Mucosa of descending colon (tissue), 3 donors: ENCODE data around the gene CELSR2. TPM values are rescaled to one million over a fixed set of nuclear protein-coding genes. Genes with fewer than 3 reads are reported as not detected.

ENCODE experiments used
- ATAC-seq: fragments of 200-7000 bp; cut with Tn5 transposase; one replicate; pipeline ENCODE4 v1.9.1; 2020; ENCODE audit warnings: mild to moderate bottlenecking, moderate library complexity
- DNase-seq, 3 donors: peaks; one replicate each; pipeline ENCODE4 v3.0.0-alpha.2; 2020
- H3K36me3 ChIP-seq: fragments of 200-600 bp; one replicate; pipeline ENCODE4 v1.8.0; 2021; ENCODE audit warnings: low read depth, mild to moderate bottlenecking
- H3K4me1 ChIP-seq: fragments of 200-600 bp; one replicate; pipeline ENCODE4 v1.8.0; 2021; ENCODE audit warnings: low read depth, mild to moderate bottlenecking
- H3K4me3 ChIP-seq: fragments of 200-600 bp; one replicate; pipeline ENCODE4 v1.8.0; 2021; ENCODE audit warnings: mild to moderate bottlenecking
- H3K9me3 ChIP-seq: fragments of 200-600 bp; one replicate; pipeline ENCODE4 v1.8.0; 2021; ENCODE audit warnings: mild to moderate bottlenecking
- CTCF ChIP-seq: fragments of 200-600 bp; IDR thresholded peaks from one replicate; pipeline ENCODE4 v1.8.0; 2022; ENCODE audit warnings: antibody characterized with exemption, mild to moderate bottlenecking
- intact Hi-C, 2 donors: fragments of 100-400 bp; cut with DNase I in 1 of 2; cut with micrococcal nuclease in 1 of 2; formaldehyde crosslinking; loops; one replicate each; pipeline versions ENCODE4 v1.11.0 to v1.11.1; 2022; cut with DNase I, micrococcal nuclease
- total RNA-seq, 3 donors: library from RNA; stranded (reverse); fragmentation: NEBNext Ultra II Directional in 2 of 3; extraction: Animal tissue kit (Norgen Biotek cat#: 25700) in 2 of 3; gene quantifications; one replicate each; pipeline versions ENCODE4 v1.2.1 to v1.2.4, GENCODE V29; 2021 to 2023
- donor health status: DM: no; HTN: no; CAD: no; lungs with moderate emphysema.
- donor health status: DM: no; HTN: no; CAD: no.
- donor health status: DM: no; HTN: yes; CAD: no.

The CELSR2 gene
- total RNA-seq, 3 donors from 2014 or later = 2.8 to 14.7 (median 3.2) TPM

DNA sequence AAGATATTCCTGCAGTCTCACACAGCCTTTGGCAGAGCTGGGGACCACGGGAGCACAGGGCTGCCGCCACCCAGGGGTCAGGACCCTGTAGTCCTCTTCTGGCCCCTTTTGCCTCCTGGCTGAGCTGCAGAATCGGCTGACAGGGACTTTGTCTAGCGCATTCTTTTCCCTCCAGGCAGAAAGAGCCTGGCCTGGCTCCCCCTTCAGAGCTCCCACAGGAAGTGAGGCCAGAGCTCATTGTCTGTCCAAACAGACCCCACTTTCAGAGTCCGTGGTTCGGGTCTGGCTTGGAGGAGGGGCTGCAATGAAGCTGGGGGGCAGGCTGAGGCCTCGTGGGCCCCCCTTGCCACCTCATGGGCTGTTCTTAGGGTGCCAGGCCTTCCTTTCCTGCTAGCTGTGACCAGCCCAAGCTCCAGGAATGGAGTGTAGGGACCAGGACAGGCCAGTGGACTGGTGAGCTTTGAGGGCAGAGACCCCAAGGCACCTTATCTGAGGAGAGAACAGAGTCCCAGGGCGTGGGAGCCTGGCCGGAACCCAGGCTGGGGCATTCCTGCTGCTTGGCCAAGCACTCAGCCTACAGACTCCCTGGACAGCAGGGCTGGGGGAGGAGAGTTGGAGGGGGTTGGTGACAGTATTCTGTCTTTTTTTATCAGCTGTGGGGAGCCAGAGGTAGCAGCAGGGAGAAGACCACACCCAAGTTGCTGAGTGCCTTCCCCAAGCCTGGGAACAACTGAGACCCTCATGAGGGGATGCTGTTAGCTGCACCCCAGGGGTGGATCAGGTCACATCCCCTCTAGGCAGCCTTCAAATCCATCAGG lies 4.7 kb downstream of the CELSR2 start:
- peak in 1 of 3 donors; percentile 38 for DNase-seq

DNA sequence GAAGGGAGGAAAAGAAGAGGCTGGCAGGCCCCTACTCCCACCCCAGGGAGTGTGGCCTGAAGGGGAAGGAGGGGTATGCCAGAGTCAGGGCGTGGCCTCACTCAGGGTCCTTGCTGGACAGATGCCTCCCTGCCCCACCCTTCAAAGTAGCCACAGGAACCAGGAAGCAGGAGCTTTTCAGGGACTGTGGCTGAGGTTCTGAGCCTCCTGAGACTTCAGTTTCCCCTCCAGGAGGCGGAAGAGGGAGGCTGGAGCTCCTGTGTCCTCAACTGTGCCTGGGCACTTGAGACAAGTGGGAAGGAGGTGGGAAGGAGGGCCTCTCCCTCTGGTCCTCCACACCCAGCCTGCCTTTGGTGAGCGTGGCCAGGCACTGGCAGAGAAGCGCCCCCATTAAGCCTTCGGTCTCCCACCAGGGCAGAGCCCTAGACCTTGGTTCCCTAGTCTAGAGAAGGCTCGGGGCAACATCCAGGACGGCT lies 5.3 kb downstream of the CELSR2 start:
- DNase-seq (no peak), ATAC-seq (peak; percentile 30)
- intact Hi-C loops = no loop called here
- no peak overlapping the region for H3K4me3 ChIP-seq
- H3K9me3 ChIP-seq = no peaks in the 10 kb centered on the region
- TF ChIP-seq CTCF = no peak
- H3K4me1 ChIP-seq = no peaks in the 10 kb centered on the region
- H3K36me3 ChIP-seq = no peaks in the 10 kb centered on the region

More for the DNA sequence above, 4.7 kb downstream of the CELSR2 start:
- Histone ChIP-seq H3K4me3 (no peak overlapping the region), H3K36me3 (no peaks in the 10 kb centered on the region), H3K9me3 (no peaks in the 10 kb centered on the region), H3K4me1 (no peaks in the 10 kb centered on the region)
- intact Hi-C loops = no loop called here
- TF ChIP-seq CTCF = no peak
- ATAC-seq = no peak

GRCh38 chr1:109255097-109255651 lies 5.8 kb downstream of the CELSR2 start:
- no peak for ATAC-seq
- intact Hi-C loops = no loop called here

GRCh38 chr1:109255678-109256077 lies 6.3 kb downstream of the CELSR2 start:
- Histone ChIP-seq H3K36me3 (no peaks in the 10 kb centered on the region), H3K4me1 (no peaks in the 10 kb centered on the region), H3K9me3 (no peaks in the 10 kb centered on the region), H3K4me3 (no peak overlapping the region)
- TF ChIP-seq CTCF = no peak
- ATAC-seq = no peak
- no peak for DNase-seq
- intact Hi-C loops = no loop called here

More at GRCh38 chr1:109255097-109255651, 5.8 kb downstream of the CELSR2 start:
- Histone ChIP-seq H3K4me3 (no peak overlapping the region), H3K4me1 (no peaks in the 10 kb centered on the region), H3K9me3 (no peaks in the 10 kb centered on the region), H3K36me3 (no peaks in the 10 kb centered on the region)
- TF ChIP-seq CTCF = no peak
- peak in 1 of 3 donors; percentile 42 for DNase-seq

DNA sequence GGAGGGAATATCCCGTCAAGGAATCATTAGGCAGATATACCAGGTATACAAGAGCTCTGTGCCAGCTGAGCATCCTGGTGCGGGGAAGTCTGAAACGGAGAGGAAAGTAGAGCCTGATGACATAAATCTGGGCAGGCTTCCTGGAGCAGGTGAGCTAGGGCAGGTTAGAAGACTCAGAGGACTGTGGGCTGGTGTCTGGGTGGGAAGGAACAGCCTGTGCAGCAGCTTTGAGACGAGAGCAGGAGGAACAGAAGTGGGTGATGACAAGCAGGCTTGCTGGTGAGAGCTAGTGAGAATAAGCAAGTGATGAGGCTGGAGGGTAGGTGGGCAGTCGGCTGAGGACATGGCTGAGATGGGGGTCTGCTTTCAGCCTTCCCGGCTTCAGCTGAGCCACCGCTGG lies 6.7 kb downstream of the CELSR2 start:
- no peak for TF ChIP-seq CTCF
- Histone ChIP-seq H3K4me3 (no peak overlapping the region), H3K36me3 (no peaks in the 10 kb centered on the region), H3K9me3 (no peaks in the 10 kb centered on the region), H3K4me1 (no peaks in the 10 kb centered on the region)
- intact Hi-C loops = no loop called here
- DNase-seq = no peak
- no peak for ATAC-seq
